T-cell (primary cell): Measurements from ENCODE around the gene CLOCK. TPM values are rescaled to one million over a fixed set of nuclear protein-coding genes. Genes with fewer than 3 reads are reported as not detected.

Experiments used
- ATAC-seq, 4 experiments: fragments of 200-7000 bp in 3 of 4; fragments of 150-1000 bp in 1 of 4; cut with Tn5 transposase; replicated peaks in 1 of 4; 1 replicate in 3 of 4; 2 replicates in 1 of 4; pipeline ENCODE4 v1.10.0; 2021; ENCODE audit warnings: moderate library complexity in 3 of 4, mild to moderate bottlenecking in 2 of 4, moderate number of reproducible peaks in 1 of 4
- CTCF ChIA-PET, 2 donors: fragments of 300-600 bp; sonication (Branson Sonifier 250); formaldehyde crosslinking; loops; one replicate each; lab custom pipeline; 2022; ENCODE audit warnings: antibody characterized with exemption in 2 of 2; lab: Charles Lee
- POLR2A ChIA-PET, 2 donors: fragments of 300-600 bp; sonication (Branson Sonifier 250); formaldehyde crosslinking; loops; one replicate each; lab custom pipeline; 2022; ENCODE audit warnings: antibody characterized with exemption in 2 of 2; lab: Charles Lee
- DNase-seq, 35 experiments: peaks; one replicate each; pipeline versions ENCODE4 v3.0.0 to v3.0.0-alpha.2; 2013 to 2023
- H3K27ac ChIP-seq: one replicate; pipeline ENCODE4 v1.5.1; 2013; ENCODE audit warnings: low read length
- H3K27me3 ChIP-seq, 2 experiments: replicated peaks in 1 of 2; 1 replicate in 1 of 2; 2 replicates in 1 of 2; pipeline versions ENCODE4 v1.6.1 to v1.7.0; 2013; ENCODE audit warnings: low read length in 1 of 2, mixed read lengths in 1 of 2; ENCODE audit not compliant: control insufficient read depth in 2 of 2, insufficient read depth in 2 of 2; ENCODE audit errors: extremely low read depth in 1 of 2
- H3K36me3 ChIP-seq, 2 donors: 1 replicate in 1 of 2; 2 replicates in 1 of 2; pipeline versions ENCODE4 v1.6.1 to v1.7.0; 2013; ENCODE audit warnings: low read length in 1 of 2; ENCODE audit not compliant: control insufficient read depth in 2 of 2, insufficient read depth in 1 of 2; ENCODE audit errors: extremely low read depth in 1 of 2
- H3K4me1 ChIP-seq, 2 experiments: 1 replicate in 1 of 2; 2 replicates in 1 of 2; pipeline versions ENCODE4 v1.6.1 to v1.7.0; 2013; ENCODE audit warnings: low read length in 2 of 2, mixed read lengths in 1 of 2; ENCODE audit not compliant: insufficient read depth in 2 of 2, control insufficient read depth in 1 of 2; ENCODE audit errors: extremely low read depth in 1 of 2
- H3K4me3 ChIP-seq, 2 donors: 1 replicate in 1 of 2; 2 replicates in 1 of 2; pipeline versions ENCODE4 v1.5.1 to v1.7.0; 2013; ENCODE audit warnings: mild to moderate bottlenecking in 2 of 2, low read length in 1 of 2, moderate library complexity in 1 of 2; ENCODE audit not compliant: control insufficient read depth in 1 of 2; ENCODE audit errors: extremely low read depth in 1 of 2
- H3K9me3 ChIP-seq: 2 replicates; pipeline ENCODE4 v1.7.0; 2013
- H3K27ac Mint-ChIP-seq, 2 donors: one replicate each; pipeline ENCODE4 v1.8.0; 2020 to 2021; ENCODE audit warnings: mild to moderate bottlenecking in 2 of 2, mixed read lengths in 2 of 2
- H3K27me3 Mint-ChIP-seq, 2 donors: one replicate each; pipeline ENCODE4 v1.8.0; 2021 to 2022; ENCODE audit warnings: mixed read lengths in 2 of 2
- H3K36me3 Mint-ChIP-seq: one replicate; pipeline ENCODE4 v1.8.0; 2021; ENCODE audit warnings: mixed read lengths
- H3K4me1 Mint-ChIP-seq, 3 donors: one replicate each; pipeline ENCODE4 v1.8.0; 2020 to 2022; ENCODE audit warnings: mixed read lengths in 3 of 3, mild to moderate bottlenecking in 1 of 3
- H3K4me3 Mint-ChIP-seq, 3 donors: one replicate each; pipeline ENCODE4 v1.8.0; 2020 to 2022; ENCODE audit warnings: mild to moderate bottlenecking in 3 of 3, mixed read lengths in 3 of 3, moderate library complexity in 3 of 3
- H3K9me3 Mint-ChIP-seq, 3 donors: one replicate each; pipeline ENCODE4 v1.8.0; 2020 to 2022; ENCODE audit warnings: mixed read lengths in 3 of 3
- WGBS: methylation state at CpG from one replicate; pipeline ENCODE4 v1.1.5; 2013; ENCODE audit warnings: missing lambda C conversion rate; ENCODE audit not compliant: insufficient coverage; 5-methylcytosine and 5-hydroxymethylcytosine counted together
- total RNA-seq, 35 experiments: library from RNA in 6 of 35; stranded (reverse) in 6 of 35; fragments of 120-200 nt in 1 of 35; gene quantifications; one replicate each; pipeline versions ENCODE4 v1.2.1 to v1.2.4 and lab custom pipeline; 2013 to 2026

The CLOCK gene
- total RNA-seq, 5 donors from 2014 or later (not counting 1 experiment from before 2014, with no cell fraction given) = 9.5 to 16.0 (median 11.6) TPM

DNA sequence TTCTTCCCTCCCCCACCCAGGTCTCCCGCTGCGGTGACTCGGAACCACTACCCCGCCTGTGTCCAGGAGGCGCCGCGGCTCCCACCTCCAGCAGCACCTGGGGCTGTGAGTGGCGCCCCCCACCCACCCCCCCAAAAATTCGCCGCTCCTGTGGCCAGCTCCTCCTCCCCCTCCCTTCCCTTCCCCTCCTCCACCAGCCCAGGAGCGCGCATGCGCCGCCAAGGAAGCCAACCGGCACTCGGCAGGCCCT, 278 bp downstream of the CLOCK start:
- 0% methylated on average over 13 of the region's 16 CpGs for WGBS
- peaks cover 35 to 59% (median 44%) of the 10 kb centered on the region in 3 donors for H3K4me1 Mint-ChIP-seq

DNA sequence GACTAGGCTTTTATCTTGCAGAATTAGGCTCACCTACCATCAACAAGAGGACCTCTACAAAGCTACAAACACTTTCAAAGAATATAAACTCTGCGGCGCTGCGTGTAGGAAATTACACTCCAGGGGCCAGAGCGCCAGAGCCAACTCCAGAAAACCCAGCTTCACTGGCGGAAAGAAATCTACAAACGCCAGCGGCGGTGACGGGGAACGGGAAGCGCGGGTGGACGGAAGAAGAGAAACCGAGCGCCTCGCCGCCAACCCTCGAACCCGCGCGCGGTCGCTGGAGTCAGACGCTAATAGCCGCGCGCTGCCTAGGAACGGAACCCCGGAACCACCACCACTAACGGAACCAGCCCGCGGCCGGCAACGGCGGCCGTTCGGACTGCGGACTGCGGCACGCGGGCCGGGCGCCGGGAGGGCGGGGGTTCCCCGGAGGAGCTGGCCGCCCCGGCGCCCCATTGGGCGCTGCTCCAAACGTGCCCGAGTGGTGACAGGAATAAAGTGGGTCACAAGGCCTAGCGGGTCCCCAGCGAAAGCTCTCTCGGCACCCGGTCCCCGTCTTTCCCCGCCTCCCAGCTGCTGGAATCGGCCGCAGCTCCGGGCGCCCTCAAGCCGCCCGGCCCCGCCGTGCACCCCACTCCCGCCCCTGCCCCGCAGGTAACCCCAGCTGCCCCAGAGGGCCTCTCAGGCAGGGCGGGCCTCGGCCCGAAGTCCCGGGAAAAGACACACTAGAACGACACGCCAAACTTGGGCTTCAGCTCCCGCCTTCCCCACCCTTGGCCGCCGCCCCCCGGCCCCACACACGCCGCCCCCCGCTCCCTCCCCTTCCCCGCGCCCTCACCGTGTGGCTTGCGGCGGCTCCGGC, 836 bp downstream of the CLOCK start:
- peaks cover 35 to 62% (median 46%) of the 10 kb centered on the region in 3 donors for H3K4me1 Mint-ChIP-seq
- Histone ChIP-seq H3K4me1 (peaks cover 5 to 16% of the 10 kb centered on the region in 2 experiments), H3K4me3 (peak overlapping the region; percentile 65 to 83), H3K27me3 (no peaks in the 10 kb centered on the region), H3K9me3 (no peaks in the 10 kb centered on the region), H3K36me3 (no peaks in the 10 kb centered on the region), H3K27ac (peak overlapping the region; percentile 86)
- H3K27ac Mint-ChIP-seq = peak overlapping the region; percentile 92 to 93
- ChIA-PET CTCF (interaction anchor here (0.5 to 2.2 kb wide), 11 partner anchors 9 to 591 kb away, joined by 3 to 12 read pairs (median 4); partner anchors contain the start of genes CEP135 (in 1 of the 2), SRD5A3 (in 1 of the 2) and TMEM165 (in 1 of the 2)), POLR2A (interaction anchor here (0.6 to 1.0 kb wide), 7 partner anchors 11 to 200 kb away, joined by 3 to 22 read pairs (median 4); no protein-coding TSS in a partner anchor)
- no peaks in the 10 kb centered on the region for H3K27me3 Mint-ChIP-seq
- no peaks in the 10 kb centered on the region for H3K9me3 Mint-ChIP-seq
- H3K36me3 Mint-ChIP-seq = no peaks in the 10 kb centered on the region
- peak overlapping the region; percentile 91 to 95 (median 92) for H3K4me3 Mint-ChIP-seq
- under 1% methylated on average over 65 of the region's 87 CpGs for WGBS
- ATAC-seq (peak; percentile 56 to 60 (median 58)), DNase-seq (peak; percentile 19 to 75 (median 49))

More for the DNA sequence above, 278 bp downstream of the CLOCK start:
- ChIA-PET POLR2A (interaction anchor here (0.6 kb wide), 2 partner anchors 11 to 101 kb away, joined by 3 to 7 read pairs; no protein-coding TSS in a partner anchor), CTCF (interaction anchor here (0.5 to 2.2 kb wide), 8 partner anchors 8 to 592 kb away, joined by 3 to 12 read pairs (median 4); partner anchors contain the start of genes CEP135 (in 1 of the 2), SRD5A3 (in 1 of the 2) and TMEM165 (in 1 of the 2))
- no peaks in the 10 kb centered on the region for H3K36me3 ChIP-seq
- Mint-ChIP-seq H3K9me3 (no peaks in the 10 kb centered on the region), H3K27me3 (no peaks in the 10 kb centered on the region), H3K27ac (no peak overlapping the region), H3K4me3 (peak overlapping the region; percentile 88 to 92 (median 91)), H3K36me3 (no peaks in the 10 kb centered on the region)
- DNase-seq = peak in 1 of 35 experiments; percentile 52
- peak; percentile 71 to 77 (median 74) for ATAC-seq
- peaks cover 5 to 14% of the 10 kb centered on the region in 2 experiments for H3K4me1 ChIP-seq
- no peaks in the 10 kb centered on the region for H3K27me3 ChIP-seq
- H3K27ac ChIP-seq = peak overlapping the region; percentile 86
- peak overlapping the region; percentile 65 to 73 for H3K4me3 ChIP-seq
- no peaks in the 10 kb centered on the region for H3K9me3 ChIP-seq

DNA sequence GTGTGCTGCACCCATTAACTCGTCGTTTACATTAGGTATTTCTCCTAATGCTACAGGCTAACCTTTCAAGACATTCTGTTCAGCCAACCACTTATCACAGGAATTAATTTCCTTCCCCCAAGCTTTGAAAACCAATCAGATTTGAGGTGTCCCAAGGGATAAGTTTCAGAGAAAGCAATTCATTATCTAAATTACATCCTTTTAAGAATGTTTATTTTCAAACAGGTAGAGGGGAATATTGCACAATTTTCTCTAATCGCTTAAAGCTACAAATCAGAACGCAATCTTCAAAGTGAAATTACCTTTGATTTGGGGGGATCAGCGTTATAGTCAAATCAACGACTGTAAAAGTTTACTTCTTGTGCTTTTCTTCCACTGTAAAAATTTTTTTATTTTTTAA, 1.6 kb downstream of the CLOCK start:
- Mint-ChIP-seq H3K9me3 (no peaks in the 10 kb centered on the region), H3K36me3 (no peaks in the 10 kb centered on the region), H3K4me3 (peak overlapping the region; percentile 91 to 95 (median 92)), H3K27me3 (no peaks in the 10 kb centered on the region), H3K4me1 (peaks cover 35 to 63% (median 47%) of the 10 kb centered on the region in 3 donors), H3K27ac (peak overlapping the region; percentile 92 to 93)
- no peaks in the 10 kb centered on the region for H3K9me3 ChIP-seq
- CTCF ChIA-PET = interaction anchor here (0.6 to 2.2 kb wide), 9 partner anchors 9 to 598 kb away, joined by 3 to 12 read pairs (median 5); partner anchors contain the start of genes CEP135 (in 1 of the 2), SRD5A3 (in 1 of the 2) and TMEM165 (in 1 of the 2)
- peaks cover 5 to 16% of the 10 kb centered on the region in 2 experiments for H3K4me1 ChIP-seq
- DNase-seq (no peak), ATAC-seq (no peak)
- H3K36me3 ChIP-seq = no peaks in the 10 kb centered on the region
- H3K27me3 ChIP-seq = no peaks in the 10 kb centered on the region
- no CpG with 5 or more reads among the region's 6 CpGs for WGBS
- peak overlapping the region; percentile 86 for H3K27ac ChIP-seq
- POLR2A ChIA-PET = interaction anchor here (0.6 to 1.0 kb wide), 6 partner anchors 39 to 1057 kb away, joined by 3 to 5 read pairs (median 4); no protein-coding TSS in a partner anchor
- peak overlapping the region; percentile 65 to 83 for H3K4me3 ChIP-seq

DNA sequence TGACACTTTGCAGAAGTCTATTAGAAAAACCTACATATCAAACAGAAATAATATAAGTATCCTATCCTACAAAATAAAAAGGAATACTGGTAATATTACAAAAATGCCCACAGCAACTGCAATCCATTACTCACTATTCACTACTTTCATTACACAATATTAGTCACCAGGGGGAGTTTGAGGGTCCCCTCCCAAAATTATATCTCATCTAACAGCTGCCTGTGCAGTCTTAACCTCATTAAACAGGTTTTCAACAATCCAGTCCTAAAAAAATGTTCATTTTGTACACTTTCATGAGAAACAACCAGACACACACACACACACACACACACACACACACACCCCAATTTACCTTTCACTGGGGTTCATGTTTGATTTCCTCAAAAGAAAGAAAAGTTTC, 2.9 kb downstream of the CLOCK start:
- no peaks in the 10 kb centered on the region for H3K27me3 Mint-ChIP-seq
- ChIA-PET CTCF (no interaction called here), POLR2A (interaction anchor here in 1 of 2 donors (0.7 kb wide), 1 partner anchor 777 kb away, joined by 5 read pairs; no protein-coding TSS in a partner anchor)
- H3K9me3 Mint-ChIP-seq = no peaks in the 10 kb centered on the region
- H3K27ac ChIP-seq = no peak overlapping the region
- H3K9me3 ChIP-seq = no peaks in the 10 kb centered on the region
- no peaks in the 10 kb centered on the region for H3K27me3 ChIP-seq
- H3K4me1 ChIP-seq = peaks cover 10 to 18% of the 10 kb centered on the region in 2 experiments
- H3K4me1 Mint-ChIP-seq = peaks cover 33 to 63% (median 52%) of the 10 kb centered on the region in 3 donors
- no peaks in the 10 kb centered on the region for H3K36me3 Mint-ChIP-seq
- DNase-seq (peak in 1 of 35 experiments; percentile 23), ATAC-seq (no peak)
- no peak overlapping the region for H3K4me3 ChIP-seq
- no peaks in the 10 kb centered on the region for H3K36me3 ChIP-seq
- H3K4me3 Mint-ChIP-seq = no peak overlapping the region
- H3K27ac Mint-ChIP-seq = peak overlapping the region; percentile 72

DNA sequence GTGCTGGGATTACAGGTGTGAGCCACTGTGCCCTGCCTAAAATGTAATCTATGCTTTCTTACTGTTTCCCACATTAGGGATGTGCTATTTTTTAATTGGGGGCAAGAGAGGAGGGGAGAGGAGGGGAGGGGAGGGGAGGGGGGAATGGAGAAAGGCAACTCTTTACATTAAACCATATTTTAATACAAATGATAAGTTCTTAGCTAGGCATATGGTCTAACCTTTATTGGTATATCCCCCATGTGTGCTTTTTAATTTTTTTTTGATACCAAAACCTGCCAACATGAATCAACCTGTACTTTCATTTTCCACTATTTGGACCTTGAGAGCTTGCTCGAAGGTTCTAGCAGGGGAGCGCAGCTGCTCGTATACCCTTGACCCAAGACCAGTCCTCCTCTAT, 6.4 kb downstream of the CLOCK start:
- WGBS = no CpG with 5 or more reads among the region's 3 CpGs
- ATAC-seq (no peak), DNase-seq (no peak)
- no peaks in the 10 kb centered on the region for H3K9me3 ChIP-seq
- no peaks in the 10 kb centered on the region for H3K27me3 ChIP-seq
- H3K36me3 ChIP-seq = no peaks in the 10 kb centered on the region
- no peaks in the 10 kb centered on the region for H3K9me3 Mint-ChIP-seq
- no peak overlapping the region for H3K27ac ChIP-seq
- peaks cover 31 to 75% (median 57%) of the 10 kb centered on the region in 3 donors for H3K4me1 Mint-ChIP-seq
- POLR2A ChIA-PET = interaction anchor here in 1 of 2 donors (0.6 to 1.1 kb wide), 2 partner anchors 14 to 131 kb away, joined by 3 to 4 read pairs; no protein-coding TSS in a partner anchor
- no peaks in the 10 kb centered on the region for H3K36me3 Mint-ChIP-seq
- no peak overlapping the region for H3K4me3 ChIP-seq
- H3K27me3 Mint-ChIP-seq = no peaks in the 10 kb centered on the region
- peak overlapping the region in 1 of 2 donors; percentile 35 for H3K27ac Mint-ChIP-seq
- peaks cover 14 to 17% of the 10 kb centered on the region in 2 experiments for H3K4me1 ChIP-seq
- no peak overlapping the region for H3K4me3 Mint-ChIP-seq
- CTCF ChIA-PET = interaction anchor here in 1 of 2 donors (0.5 kb wide), 1 partner anchor 229 kb away, joined by 3 read pairs; no protein-coding TSS in a partner anchor

DNA sequence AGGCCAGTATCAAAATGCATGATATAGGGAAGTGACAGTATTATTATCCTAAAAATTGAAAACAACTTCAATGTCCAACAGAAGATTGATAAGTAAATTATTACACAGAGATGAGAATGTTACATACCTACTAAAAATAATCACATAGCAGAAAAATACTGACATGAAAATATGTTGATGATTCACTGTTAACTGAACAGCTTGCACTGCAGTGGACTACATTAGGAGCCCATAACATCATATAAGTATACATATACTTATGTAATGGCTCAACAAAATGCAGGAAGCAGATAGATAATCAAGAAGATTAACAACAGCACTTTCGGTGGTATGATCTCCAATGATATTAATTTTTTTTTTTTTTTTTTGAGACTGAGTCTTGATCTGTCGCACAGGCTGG, 7.1 kb downstream of the CLOCK start:
- peak overlapping the region in 1 of 2 donors; percentile 11 for H3K27ac Mint-ChIP-seq
- CTCF ChIA-PET = interaction anchor here in 1 of 2 donors (0.7 kb wide), 1 partner anchor 842 kb away, joined by 5 read pairs; no protein-coding TSS in a partner anchor

More for the DNA sequence above, 7.1 kb downstream of the CLOCK start:
- Mint-ChIP-seq H3K4me3 (no peak overlapping the region), H3K27me3 (no peaks in the 10 kb centered on the region), H3K4me1 (peaks cover 24 to 70% (median 51%) of the 10 kb centered on the region in 3 donors), H3K9me3 (no peaks in the 10 kb centered on the region), H3K36me3 (no peaks in the 10 kb centered on the region)
- Histone ChIP-seq H3K4me3 (no peak overlapping the region), H3K9me3 (no peaks in the 10 kb centered on the region), H3K4me1 (peaks cover 14% of the 10 kb centered on the region in 2 experiments), H3K36me3 (no peaks in the 10 kb centered on the region), H3K27me3 (no peaks in the 10 kb centered on the region), H3K27ac (no peak overlapping the region)
- POLR2A ChIA-PET = interaction anchor here in 1 of 2 donors (1.1 kb wide), 1 partner anchor 13 kb away, joined by 3 read pairs; no protein-coding TSS in a partner anchor
- ATAC-seq = no peak
- DNase-seq = no peak
- WGBS = no CpG with 5 or more reads among the region's 2 CpGs
